ENCODE data around the gene AJAP1.
A peak's percentile ranks its signal among the peaks of the same experiment; 100 is the strongest.

AJAP1 gene

DNA sequence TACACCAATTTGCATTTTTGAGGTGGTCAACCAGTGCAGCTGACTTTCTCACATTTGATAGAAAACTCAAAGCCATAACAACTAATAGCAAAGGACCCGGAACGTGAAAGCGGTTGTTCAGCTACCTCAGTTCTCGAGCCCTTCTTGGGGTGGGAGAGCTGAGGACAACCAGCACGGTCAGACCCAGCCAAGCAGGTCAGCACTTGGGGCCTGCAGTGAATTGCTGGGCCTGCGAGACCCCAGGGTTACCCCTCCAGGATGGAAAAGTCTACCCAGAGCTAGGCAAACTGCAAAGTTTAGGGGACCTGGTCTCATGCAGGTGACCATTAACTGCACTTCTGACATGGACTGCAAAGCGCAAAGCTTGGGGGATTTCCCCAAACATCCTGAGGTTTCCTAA is 23.8 kb upstream of the AJAP1 start:
- no peak for DNase-seq (ENCODE audit: low read depth in 2 of 2)

DNA sequence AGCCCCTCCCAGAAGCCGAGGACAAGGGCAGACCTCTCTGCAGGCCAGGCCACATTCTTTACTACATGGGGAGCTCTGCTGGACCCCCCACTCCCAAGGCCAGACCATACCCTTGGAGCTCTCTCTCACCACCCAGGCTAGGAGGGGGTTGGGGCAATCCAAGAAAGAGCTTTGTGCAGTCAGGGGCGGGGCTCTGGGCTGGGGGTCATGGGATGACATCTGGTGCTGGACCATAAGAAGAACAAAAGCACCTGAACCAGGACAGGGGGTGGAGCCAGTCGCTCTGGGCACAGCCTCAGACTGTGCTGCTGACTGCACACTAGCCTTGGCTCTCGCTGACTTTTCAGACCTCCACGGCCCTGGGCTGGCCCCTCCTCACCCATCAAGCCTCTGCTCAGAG is 23.1 kb upstream of the AJAP1 start:
- DNase-seq (ENCODE audit: low read depth in 2 of 2), result no peak

DNA sequence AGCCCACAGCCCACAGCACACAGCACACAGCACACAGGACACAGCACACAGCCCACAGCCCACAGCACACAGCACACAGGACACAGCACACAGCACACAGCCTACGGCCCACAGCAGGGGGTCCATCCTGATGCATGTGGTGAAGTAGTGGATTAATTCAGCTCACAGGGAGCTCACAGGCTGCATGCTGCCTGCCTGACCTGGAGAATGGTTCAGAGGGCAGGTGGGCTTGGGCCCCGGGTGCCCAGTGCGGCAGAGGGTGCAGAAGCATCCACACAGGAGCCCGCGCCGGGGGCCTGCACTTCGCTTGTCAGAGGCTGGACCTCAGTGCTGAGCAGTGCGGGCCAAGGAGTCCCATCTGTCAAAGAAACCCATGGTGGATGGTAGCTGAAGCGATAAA is 21.1 kb upstream of the AJAP1 start:
- no peak for DNase-seq (ENCODE audit: low read depth in 2 of 2)

DNA sequence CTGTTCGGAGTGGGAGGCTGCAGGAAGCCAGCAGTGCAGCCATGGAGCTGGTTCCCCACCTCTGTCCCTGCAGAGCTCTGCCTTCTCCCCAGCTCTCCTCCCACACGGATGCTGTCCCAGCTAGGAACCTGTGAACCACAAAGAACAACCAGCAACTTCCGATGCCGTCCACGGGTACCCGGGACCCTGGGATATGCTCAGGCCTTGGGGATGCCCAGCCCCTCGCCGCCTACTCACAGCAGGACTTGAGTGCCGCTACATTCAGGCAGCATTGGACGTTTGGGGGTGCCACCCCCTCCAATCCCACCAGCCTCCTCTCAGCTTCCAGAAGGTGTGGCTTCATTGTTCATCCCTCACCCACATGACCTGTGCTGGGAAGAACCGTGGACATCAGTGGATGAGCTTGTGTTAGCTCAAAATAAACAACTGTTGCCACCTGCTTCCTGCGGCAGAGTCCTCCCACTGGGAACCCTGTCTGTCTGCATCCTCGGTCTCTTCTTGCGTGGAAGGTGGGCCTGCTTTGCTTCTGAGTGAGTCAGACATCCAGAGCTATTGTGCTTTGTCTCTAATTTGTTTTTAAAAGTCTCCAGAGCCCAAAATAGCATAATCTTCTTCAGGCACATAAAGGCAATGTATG is 20.1 kb upstream of the AJAP1 start:
- no peak for DNase-seq (ENCODE audit: low read depth in 2 of 2)

DNA sequence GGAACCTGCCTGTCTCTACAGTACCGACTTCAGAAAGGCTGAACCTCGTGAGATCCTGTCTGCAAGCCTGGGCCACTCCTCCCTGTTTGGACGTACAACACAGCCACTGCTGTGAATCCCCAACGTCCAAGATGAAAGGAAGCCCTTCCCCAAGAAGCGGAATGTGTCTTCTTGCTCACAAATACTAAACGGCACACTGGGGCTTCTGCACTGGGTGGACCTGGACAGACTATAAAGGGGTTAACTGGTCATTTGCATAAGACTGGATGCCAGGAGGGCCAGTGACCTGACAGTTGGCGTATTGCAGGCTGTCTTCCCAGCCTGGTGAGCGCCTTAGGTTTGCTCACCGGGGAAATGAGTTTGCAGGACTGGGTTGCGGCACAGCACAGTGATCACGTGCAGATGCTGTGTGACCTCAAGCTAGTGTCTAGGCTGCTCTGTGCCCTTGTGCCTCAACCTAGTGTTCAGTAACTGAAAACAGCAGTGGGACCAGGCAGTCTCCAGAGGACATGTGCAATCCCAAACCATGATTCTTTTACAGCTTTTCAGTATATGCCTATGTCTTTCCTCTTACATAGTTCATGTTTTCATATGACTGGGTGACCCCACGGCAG is 19.5 kb upstream of the AJAP1 start:
- DNase-seq (ENCODE audit: low read depth in 2 of 2), result no peak

DNA sequence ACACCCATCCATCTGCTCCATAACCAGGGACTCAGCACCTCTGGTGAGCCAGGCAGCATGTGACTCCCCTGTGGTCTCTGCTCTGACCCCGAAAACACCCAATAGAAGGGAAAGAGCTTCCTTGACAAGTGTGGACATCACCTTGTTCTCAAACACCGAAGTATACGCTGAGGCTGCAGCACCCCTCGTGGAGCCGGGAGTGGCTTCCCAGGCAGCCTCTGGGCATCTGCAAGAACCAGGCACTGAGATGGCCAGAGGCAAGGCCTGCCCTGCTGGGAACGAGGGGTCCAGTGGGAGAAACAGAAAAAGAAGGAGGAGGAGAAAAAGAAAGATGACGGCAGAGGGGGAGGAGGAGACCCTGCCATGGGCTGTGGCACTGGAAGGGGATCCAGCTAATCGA is 18.2 kb upstream of the AJAP1 start:
- DNase-seq (ENCODE audit: low read depth in 2 of 2), result no peak

DNA sequence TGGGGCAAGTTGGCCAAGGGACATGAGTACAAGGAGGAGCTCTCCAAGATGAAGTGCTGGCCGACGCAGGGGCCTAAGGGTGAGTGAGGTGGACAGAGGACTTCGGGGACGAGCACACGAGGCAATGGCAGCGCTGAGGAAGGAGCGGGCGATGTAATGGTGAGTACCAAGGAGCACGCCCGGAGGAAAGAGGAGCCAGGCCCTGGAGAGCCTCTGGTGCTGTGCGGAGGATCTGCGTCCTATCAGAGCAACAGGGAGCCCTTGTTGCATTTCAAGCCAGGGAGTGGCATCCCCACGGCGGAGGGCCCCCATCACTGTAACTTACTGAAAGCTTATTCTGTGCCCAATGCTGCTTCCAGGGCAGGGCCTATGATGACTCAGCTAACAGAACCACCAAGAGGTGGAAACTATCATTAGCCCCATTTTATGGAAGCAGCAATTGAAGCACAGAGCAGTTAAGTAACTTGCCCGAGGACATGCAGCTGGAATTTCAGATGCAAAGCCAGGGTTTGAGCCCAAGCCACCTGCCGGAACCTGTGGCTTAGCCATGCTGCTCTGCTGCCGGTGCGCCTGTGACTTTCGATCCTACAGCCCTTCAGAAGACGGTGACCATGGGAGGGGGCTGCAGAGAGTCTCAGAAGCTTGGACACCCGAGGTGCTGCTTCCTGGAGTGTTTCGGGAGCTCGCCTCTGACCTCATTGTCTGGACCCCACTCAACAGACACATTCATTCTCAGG is 17.6 kb upstream of the AJAP1 start:
- no peak for DNase-seq (ENCODE audit: low read depth in 2 of 2)

DNA sequence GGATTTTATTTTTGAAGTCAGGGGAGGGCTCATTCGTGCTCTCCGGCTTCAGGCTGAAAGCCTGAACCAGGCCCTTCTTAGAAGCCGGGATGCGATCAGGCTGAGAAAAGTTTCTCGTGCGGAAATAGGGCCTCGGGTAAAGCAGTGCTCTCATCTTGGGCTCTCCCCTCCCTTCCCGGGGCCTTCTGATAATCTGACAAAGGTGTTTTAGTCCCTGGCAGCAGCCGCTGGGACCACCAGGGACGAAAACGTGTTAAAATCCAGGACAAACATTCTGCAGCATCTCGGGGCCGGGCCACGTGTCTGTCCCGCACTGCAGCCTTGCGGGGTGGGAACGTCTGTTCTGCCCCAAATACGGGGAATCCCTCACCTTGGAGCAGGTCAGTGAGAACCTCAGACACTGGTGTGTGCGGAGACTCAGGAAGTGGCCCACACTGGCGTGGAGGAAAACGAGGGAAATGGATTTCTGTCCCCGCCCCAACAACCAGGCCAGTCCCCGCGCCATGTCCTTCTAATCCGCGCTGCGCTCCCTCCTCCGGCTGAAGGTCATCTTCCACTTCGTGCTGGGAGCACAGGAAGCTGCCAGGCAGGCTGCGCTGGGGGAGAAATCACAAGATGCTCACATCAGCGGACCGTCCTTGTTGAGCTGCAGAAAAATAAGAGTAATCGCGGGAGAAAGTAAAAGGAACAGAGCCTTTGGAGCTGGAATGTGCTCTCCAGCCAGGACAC is 16.6 kb upstream of the AJAP1 start:
- no peak for DNase-seq (ENCODE audit: low read depth in 2 of 2)

DNA sequence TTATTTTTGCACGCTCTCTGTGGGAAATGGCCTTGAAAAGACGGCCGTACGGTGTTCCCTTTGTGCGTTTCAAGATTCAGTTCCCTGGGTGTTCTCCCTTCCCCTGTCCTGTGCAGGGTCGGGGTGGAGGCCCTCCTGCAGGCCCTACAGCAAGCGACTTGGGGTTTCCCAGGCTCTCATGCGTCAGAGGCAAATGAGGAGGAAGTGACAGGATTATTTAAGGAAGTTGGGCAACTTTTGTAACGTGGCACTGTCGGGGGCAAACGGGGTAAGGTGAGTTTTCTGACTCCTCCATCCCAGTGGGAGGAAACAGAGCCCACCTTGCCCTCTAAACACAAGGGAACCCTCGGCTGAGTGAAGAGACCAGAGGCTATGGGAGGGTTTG is 16.1 kb upstream of the AJAP1 start:
- DNase-seq (ENCODE audit: low read depth in 2 of 2), result no peak

DNA sequence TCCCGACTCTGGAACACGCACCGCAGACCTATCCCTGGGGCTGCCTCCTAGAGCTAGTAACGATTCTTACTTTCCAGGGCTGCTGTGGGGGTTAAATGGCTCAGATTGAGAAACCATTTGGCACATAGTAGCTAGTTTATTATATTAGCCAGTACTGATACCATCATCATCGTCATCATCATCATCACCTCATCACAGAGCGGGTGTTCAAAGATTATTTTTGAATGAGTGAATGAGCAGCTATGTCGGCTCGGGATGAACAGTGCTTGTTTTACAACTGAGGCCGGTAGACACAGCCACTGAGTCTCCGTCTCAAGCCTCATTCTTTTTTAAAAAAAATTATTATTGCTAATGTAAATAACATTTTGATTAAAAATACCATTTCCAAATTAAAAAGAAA is 13.5 kb upstream of the AJAP1 start:
- DNase-seq (ENCODE audit: low read depth in 2 of 2), result no peak

DNA sequence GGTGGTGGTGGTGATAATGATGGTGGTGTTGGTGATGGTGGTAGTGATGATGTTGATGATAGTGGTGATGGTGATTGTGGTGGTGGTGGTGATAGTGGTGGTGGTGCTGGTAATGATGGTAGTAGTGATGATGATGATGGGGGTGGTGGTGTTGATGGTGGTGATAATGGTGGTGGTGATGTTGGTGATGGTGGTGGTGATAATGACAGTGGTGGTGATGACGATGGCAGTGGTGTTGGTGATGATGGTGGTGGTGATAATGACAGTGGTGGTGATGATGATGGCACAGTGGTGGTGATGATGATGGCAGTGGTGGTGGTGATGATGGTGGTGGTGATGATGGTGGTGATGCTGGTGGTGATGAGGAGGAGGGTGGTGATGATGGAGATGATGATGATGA is 7.0 kb upstream of the AJAP1 start:
- no peak for DNase-seq (ENCODE audit: low read depth in 2 of 2)

DNA sequence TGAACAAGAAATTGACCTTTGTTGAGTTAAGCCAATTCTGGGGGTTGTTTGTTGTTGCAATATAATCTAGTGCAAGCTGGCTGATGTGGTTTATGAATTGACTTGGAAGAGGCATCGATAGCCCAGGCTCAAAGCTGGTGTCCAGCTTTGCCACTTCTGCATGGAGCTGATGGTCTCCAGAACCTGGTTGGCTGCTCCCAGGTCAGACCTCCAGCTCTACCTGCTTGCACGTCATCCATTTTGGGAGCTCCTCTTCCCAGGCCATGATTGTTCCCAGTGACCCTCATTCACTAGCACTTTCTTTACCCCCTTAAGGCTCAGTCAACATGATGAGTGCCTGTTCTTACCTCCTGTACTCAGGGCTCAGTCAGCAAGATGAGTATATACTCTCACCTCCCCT is 5.8 kb upstream of the AJAP1 start:
- no peak for DNase-seq (ENCODE audit: low read depth in 2 of 2)

DNA sequence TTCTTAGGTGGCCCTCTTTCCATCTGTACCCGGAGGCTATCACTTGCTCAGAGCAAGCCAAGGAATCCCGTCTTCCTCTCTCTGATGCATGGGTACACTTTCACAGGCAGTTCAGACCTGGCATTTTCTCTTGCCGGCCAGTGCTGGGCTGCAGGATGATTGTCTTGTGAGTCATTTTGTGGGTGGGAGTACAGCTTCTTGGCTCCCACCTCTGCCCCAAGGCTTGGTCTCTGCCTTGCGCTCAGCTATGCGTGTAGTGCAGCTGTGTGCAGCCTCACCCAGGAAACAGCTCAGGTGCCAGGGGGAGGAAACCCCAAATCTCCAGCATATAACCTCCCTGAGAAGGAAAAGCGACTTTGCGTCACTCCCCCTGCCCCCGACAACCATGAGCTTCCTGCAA is 3.9 kb upstream of the AJAP1 start:
- no peak for DNase-seq (ENCODE audit: low read depth in 2 of 2)

DNA sequence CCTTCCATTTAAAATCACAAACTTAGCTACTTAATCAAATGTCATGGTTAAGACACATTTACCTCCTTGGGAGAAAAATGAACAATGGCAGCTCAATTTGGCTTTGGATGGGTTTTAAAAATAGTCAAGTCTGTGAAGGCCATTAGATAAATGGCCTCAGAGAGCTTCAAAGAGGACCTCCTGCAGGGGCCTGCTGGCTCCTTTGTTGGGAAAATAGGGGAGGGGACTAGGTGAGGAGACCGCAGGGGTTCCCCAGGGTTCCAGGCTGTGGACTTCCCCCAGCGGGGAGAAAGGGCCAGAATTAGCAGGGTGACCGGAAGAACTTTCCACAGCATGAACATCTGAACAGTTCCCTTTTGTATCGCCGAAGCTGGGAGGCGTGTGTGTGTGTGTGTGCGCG is 3.4 kb upstream of the AJAP1 start:
- no peak for DNase-seq (ENCODE audit: low read depth in 2 of 2)

DNA sequence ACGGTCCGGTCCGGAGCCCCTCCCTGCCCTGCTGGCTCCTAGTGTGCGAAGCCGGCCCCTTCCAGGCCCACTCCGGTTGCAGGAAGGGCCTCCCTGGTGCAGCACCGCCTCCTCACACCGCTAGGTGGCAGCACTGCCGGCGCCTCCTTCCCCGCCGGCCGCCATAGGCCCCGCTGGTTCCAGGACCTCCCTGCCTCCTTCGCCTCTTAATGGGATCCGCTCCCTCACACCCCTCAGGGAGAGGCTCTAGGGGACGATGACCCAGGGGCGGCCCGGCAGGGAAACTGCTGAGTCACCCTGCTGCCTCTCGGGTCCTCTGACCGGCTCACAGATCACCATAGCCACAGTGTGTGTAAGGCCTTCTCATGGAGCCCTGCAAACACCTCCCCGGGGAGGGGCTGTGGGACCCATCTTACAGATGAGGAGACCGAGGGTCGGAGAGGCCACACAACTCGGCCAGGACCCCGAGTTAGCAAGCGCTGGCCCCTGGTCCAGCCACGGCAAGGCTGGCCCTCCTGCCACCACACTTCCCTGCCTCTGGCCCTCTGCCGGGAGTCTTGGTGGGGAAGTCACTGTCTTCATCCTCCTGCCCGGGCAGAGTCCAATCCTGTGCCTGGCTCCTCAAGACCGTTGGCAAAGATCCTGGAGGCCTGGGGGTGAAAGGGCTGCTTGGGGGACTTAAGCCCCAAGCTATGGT is 1.6 kb upstream of the AJAP1 start:
- DNase-seq (ENCODE audit: low read depth in 2 of 2), result peak; percentile 25 to 58

DNA sequence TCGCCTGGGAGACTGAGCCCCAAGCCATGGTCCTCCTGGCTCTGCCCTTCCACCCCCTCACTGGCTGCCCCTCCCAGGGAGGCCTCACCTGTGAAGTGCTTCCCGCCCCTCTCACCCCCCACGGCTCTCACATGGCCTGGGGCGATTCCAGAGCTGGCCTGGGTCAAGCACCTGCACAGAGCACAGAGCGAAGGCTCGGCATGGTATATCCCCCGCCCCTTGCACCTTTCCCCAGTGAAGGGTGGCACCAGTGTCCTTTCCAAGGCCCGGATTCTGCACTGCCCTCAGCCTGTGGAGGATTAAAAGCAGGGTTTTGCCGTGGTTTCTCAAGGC is 1.1 kb upstream of the AJAP1 start:
- DNase-seq (ENCODE audit: low read depth in 2 of 2), result no peak

DNA sequence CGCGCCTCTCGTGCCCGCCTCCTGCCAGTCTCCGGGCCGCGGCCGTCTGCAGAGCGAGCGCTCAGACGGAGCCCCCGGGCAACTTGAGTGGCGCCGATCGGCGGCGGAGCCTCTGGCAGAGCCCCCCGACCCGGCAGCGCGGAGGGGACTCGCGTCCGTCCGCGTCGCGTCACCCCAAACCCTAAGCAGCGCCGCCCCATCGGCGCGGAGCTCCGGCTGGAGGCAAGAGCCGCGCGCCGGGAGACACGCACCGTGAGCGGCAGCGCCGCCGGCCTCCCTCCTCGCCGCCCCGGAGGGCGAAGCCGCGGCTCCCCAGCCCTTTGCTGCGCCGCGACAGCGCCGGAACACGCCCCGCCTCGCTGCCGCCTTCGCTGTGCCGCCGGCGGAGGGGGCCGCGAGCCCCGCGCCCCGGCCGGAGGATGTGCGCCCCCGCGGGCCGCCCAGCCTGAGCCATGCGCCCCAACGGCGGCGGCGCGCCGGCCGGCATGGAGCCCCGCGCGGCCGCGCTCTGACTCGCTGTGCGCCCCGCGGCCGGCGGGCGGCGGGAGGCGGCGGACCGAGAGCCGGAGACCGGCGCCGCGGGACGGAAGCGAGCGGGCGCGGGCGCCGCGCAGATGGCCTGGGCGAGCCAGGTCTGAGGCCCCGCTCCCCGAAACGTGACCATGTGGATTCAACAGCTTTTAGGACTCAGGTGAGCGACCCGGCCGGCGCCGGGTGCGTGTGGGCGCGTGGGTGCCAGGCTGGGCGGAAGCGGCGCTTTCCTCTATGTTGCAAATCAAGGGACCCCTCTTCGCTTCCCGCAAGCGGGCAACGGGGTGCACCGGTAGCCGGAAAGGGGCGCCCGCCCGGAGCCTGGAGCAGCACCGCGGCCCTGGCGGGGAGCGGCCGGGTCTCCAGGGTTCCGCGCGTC is 610 bp downstream of the AJAP1 start:
- DNase-seq (ENCODE audit: low read depth in 2 of 2), result no peak

DNA sequence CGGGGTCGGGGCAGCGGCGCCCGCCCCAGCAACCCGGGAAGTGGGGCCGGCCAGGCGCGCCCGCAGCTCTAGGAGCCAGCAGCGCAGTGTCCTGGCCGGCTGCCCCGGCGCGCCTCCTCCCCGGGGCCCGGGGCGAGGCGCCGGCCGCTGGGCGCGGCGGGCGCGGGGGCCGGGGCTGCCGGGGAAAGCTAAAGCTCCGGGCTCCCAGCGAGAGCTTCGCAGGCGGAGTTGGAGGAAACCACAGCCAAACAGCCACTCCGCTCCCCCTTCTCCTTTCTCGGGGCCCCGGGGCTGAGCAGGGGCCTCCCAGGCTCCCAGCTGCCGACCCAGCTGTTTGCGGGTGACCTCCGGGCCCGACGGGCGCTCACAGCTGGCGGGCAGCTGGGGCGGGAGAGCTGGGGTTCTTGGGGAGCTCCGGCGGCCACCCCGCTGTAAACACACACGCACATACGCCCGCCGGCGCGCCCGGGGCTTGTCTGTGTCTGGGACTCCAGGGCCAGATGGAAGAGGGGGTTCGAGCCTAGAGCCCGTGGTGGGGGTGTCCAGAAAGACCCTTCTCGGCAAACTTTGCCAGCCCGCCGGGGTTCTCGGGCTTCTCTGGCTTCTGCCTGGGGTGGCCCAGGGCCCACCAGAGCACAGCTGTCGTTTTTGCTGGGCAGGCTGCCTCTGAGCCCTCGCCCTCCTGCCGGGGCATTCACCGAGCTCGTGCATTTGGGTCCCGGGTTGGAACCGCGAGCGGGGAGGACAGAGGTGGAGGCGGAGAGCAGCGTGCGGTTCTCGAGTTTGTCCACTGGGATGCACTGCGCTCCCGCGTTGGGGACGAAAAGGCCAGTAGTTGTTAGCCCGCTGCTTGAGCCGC is 1.5 kb downstream of the AJAP1 start:
- no peak for DNase-seq (ENCODE audit: low read depth in 2 of 2)

DNA sequence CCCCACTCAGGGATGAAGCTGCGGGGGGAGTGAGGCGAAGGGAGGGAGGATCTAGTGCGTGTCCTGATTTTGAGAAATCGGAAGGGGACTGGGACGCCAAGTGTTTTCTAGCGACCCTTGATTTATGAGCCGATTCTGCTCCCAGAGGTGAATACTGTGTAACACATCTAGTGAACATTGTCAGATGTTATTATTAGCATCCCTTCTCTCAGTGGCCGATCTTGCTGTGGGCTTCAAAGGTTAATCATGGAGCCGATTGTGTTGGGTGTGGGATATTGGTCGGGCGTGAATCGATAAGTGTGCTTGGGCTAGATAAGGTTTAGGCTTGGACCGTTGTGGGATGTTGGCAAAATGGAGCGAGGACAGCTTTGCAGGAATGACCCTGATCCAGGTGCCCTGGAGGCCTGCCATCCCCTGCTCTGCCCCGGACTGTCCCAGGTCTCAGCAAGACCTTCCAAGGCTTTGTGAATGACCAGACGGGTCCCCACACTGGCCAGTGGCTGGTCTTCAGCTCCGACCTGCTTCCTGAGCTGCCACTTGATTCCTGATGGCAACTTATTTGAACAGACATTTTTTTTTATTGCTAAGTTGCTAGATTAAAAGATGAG is 2.2 kb downstream of the AJAP1 start:
- no peak for DNase-seq (ENCODE audit: low read depth in 2 of 2)

DNA sequence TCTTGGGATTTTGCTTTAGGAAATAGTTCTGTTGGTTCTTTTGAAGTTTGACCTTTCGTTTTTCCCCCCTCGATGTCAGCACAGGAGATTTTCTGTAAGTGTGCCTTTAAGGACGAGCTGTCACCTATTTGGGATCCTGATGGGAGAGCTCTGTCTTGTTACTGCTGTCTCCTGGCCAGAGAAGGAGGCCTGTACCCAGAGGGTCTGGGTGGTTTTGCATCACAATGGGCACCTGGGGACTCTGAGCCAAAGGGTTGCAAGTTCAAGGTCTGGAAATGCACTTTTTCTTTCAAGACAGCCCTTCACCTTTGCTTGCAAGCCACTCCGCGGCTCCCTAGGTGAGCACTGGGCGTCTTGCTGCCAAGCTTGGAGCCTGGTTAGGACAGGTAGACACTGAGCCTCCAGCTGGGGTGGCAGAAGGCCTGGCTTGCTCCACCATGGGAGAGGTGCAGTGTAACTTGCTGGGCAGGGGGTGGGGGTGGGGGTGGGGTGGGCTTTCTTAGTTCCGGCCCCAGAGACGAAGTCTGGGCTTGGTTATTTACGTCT is 2.9 kb downstream of the AJAP1 start:
- no peak for DNase-seq (ENCODE audit: low read depth in 2 of 2)
